GM12892 (cell line): ENCODE results near the gene CIBAR2.

Experiments
- POLR2A ChIP-seq: IDR thresholded peaks from 2 replicates; pipeline ENCODE4 v1.6.1; 2011; ENCODE audit warnings: low read depth, low read length, control low read depth
- POLR2AphosphoS5 ChIP-seq: IDR thresholded peaks from 2 replicates; pipeline ENCODE4 v1.6.1; 2011; ENCODE audit warnings: low read depth, low read length, control low read depth

GRCh38 chr16:85151079-85151602, 38.9 kb upstream of the CIBAR2 start:
- TF ChIP-seq POLR2AphosphoS5 (no peak), POLR2A (no peak)
